Stimulated activated CD8-positive, alpha-beta memory T cell treated with anti-CD3 and anti-CD28 coated beads, Interleukin-15, amount 100 ng/mL, for 4 hours (primary cell): Measurements from ENCODE around the gene TDRD10.
"Not testable (repeated sequence)": the region's sequence is repeated elsewhere in the genome, so short reads cannot be mapped to it uniquely, and the experiment has no call there.

Source experiments
- DNase-seq, 2 donors: peaks; one replicate each; pipeline ENCODE4 v3.0.0-alpha.2; 2020; ENCODE audit warnings: low read depth in 2 of 2

TDRD10 gene

DNA sequence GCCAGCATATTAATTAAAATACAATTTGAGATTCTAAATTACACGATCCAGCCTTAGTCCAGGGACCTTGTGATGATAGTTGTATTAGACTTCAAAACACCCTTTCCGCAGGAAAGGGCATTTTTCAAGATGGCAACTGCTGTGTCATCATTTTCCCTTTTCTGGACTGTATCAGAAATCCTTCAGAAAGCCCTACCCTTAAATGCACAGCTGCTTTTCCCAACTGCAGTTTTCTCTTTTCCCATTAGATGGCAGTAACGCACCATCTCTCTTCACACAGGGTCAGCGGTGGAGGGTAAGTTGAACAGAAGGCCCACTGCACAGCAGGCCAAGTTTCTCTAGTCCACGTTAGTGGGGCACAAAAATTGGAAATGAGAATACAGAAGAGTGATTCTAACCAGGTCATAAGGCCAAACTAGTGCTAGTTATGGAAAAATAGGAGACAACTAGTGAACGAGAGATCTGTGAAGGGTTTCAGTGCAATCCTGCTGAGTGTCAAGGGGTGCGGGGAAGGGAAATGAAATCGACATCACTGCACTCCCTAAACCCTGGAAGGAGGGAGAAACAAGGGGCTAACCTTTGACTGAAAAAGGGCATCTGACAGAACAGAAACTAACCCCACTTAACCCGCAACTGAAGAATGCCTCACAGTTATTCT is 22.1 kb upstream of the TDRD10 start:
- peak in 1 of 2 donors; percentile 13 for DNase-seq

DNA sequence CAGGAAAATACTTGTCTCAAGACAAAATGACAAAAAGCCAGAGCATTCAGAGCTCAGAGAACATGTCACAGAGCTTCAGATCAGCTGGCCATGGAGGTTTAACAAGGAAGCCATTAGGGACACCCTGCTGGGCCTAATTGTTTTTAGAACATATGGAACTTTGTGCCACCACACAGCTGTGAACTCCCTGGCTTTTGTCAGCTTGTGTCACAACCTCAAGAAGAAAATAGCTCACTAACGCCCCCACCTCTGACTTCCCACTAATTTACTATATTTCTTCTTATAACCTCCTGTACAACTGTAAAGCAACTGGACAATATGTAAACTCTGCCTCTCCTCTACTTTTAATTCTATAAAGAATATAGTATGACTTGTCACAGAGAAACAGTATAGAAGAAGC is 21.0 kb upstream of the TDRD10 start:
- DNase-seq = no peak

DNA sequence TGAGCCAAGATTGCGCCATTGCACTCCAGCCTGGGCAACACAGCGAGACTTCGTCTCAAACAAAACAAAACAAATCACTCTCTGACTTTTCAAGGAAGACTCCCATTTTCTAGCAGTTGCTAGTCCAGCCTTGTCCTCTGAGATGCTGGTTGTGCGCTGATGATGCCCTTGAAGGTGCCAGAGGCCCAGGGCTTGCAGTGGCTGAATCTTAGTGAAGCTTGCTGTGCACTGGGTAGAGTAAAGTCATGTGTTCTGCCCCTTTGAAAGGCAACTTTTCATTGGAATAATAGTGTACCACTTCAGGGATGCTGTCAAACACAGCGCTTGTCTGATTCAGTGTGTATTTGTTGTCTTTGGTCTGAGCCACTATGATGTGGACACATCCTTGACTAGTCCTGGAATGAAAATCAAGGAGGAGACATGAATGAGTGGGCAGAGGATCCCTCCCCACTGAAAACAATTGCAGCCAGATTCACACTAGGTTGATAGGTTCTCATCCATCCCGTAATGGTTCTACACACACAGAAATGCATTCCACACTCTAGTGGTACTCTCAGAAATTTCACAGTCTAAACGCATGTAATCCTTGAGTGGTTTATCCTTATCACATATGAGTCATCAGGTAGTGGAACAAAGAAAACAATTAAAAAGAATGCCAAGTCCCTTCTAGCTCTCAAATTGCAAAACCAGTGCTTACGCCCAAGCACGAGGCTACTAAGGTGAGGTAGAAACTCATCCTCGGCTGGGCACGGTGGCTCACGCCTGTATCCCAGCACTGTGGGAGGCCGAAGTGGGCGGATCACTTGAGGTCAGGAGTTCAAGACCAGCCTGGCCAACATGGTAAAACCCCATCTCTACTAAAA is 17.8 kb upstream of the TDRD10 start:
- DNase-seq = no peak

DNA sequence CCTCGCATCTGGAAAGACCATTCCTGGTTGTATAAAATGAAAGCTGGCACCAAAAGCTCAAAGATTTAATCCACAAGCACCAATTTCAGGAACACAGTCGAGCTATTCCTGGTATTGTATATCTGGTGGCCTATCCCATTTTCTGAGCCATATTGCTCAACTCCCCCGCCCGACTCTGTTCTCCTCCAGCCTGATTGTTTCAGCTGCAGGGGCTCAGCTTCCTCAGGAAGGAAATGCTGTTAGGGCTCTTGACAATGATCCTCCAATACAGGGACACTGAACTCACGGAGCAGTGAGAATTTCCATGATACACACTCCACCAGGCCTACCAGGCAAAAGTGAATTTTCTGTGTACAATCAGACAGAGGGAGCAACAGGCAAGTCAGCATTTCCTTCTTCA is 16.9 kb upstream of the TDRD10 start:
- DNase-seq = no peak

DNA sequence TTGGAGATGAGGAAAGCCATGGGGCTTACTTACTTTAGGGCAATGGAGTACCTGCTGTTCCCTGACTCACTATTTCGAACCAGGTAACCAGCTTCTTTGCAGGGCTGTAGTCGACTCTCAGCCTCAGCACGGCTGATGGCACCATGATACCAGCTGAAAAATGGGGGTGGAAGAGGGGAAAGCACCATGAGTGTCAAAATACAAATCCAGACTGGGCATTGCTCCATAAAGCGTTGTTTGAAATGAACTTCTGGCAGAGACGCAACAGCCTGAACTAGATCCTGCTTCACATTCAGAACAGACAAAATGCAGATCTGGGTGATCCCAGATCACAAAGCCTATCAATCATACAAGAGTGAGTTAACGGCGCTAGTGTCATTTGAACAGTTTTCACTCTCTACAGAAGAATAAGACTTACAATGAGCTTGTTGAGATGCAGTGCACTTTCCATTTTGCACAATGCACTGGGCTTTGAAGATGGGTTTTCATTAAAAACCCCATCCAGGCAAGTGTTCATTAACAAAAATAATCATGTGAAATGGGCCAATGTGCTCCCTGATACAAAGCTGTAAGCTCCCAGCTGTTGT is 16.0 kb upstream of the TDRD10 start:
- no peak for DNase-seq

DNA sequence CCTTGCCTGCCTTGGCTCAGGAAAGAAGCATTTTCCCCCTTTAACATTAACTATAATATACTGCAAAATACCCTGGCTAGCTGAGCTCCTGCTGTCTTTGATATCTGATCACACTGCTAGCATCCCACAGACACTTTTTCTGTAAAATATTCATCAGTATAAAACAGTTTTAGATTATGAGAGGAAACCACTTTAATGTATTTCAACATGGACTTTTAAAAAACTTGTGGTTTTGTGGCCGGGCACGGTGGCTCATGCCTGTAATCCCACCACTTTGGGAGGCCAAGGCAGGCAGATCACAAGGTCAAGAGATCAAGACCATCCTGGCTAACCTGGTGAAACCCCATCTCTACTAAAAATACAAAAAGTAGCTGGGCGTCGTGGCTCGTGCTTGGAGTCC is 15.3 kb upstream of the TDRD10 start:
- DNase-seq = not testable (repeated sequence)

DNA sequence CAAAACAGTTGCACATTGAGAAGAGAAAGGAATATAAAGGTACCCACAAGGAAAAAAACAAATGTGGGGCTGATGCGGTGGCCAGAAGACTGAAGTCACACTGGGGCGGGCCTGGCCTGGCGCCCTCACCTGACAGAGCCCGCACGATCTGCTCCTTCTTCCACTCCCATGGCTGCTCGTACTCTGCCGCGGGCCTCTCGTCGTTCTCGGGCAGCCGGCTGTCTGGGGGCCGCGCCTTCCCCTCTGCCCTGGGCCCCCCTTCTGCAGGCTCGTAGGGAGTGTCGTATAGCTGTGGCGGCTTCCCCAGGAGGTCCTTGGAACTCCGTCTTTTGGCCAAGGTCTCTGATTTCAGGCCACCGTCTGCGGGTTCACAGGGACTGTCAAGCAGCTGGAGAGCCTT is 13.1 kb upstream of the TDRD10 start:
- no peak for DNase-seq

DNA sequence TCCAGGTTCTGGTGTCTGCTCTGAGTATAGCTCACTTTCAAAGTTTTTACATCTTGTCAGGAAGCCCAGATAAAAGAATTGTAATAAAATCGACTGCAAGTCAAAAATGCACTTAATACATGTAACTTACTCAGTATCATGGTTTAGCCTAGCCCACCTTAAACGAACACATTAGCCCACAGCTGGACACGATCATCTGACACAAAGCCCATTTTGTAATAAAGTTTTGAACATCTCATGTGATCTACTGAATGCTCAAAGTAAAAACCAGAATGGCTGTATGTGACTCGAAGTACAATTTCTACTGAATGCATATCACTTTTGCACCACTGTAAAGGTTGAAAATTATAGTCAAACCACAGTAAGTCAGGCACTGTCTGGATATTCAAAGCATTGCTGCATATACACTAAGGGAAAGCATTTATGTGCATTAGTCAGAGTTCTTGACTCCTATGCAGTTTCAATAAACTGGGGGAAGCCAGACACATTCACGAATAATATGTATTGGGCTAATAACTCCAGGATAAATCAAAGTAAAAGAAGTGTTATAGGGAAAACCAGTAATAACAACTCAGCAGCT is 12.2 kb upstream of the TDRD10 start:
- no peak for DNase-seq

DNA sequence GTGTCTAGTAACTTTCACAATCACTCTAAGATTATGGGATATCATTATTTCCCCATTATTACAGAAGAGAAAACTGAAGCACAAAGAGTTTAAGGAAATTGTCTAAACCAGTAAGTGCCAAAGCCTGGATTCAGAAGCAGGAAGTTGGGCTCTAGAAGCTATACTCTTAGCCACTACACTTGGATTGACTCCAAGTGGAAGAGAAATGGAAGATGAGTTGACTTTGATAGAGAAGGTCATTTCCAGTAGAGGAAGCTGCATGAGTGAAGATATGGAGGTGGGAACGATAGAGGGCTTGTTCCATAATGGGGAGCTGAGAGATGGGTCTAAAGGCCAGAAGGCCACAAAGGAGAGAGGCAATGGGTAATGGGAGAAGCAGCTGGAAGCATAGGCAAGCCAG is 11.7 kb upstream of the TDRD10 start:
- DNase-seq = no peak

DNA sequence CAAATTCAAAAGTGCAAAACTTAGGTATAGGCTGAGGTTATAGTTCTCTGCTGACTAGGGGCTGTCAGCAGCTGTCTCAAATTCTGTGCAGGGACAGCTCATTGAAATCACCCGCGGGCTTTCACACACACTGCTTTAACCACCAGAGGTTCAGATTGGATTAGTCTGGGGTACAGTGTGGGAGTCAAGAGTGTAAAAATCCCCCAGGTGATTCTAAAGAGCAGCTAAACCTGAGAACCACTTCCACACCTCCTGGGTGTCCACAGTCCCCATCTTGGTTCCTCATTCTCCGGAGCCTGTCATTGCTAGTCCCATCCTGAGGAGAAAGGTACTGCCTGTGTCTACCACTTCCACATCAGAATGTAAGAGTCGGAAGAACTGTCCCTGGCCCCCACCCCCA is 9.9 kb upstream of the TDRD10 start:
- no peak for DNase-seq

DNA sequence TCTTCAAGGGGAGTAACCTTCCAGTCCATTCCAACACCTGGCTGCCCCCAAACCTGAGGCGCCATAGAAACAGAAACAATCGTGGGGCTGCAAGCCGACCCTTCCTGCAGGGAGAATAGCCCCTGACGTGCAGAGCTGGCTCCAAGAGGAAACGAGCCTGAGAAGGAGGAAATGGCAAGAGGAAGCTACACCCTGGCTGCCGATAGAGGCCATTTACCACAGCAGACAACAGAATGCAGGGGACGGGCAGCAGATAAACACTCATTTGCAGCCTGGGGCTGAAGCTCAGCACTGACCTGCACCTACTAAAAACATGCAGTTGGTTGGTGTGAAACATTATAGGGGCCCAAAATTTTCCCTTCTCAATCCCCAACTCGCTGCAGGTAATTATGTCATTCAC is 8.7 kb upstream of the TDRD10 start:
- no peak for DNase-seq

DNA sequence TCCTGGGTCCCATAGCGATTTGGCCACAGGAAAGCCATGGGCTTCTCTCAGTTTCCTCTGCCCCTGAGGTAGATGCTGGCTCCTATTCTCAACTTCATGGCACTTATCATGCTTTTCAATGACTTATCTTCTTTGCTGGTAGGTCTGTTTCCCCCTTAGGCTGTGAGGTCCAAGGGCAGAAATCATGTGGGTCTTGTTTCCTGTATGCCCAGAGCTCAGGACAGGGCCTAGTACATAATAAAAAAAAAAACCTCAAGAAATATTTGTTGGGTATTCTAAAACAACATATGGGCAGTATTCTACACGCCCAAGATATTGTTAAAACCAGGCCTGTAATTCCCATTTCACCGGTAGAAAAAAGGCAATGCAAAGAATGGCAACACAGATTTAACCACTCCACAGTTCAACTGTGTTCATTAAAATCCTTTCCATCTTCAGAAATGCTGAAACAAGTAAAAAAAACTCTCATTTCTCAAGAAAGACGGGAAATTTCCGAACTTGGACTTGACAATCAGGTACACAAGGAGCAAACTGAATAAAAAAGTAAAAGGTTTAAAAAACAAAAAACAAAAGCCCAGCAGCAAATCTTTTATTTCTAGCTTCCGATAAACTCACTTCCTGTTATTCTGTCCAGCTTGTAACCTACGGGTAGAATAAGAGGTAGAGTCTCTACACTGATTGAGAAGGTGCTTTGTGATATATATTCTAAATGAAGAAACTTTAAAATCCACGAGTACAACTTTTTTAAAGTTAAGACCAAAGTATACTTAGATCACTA is 6.3 kb upstream of the TDRD10 start:
- DNase-seq = no peak

DNA sequence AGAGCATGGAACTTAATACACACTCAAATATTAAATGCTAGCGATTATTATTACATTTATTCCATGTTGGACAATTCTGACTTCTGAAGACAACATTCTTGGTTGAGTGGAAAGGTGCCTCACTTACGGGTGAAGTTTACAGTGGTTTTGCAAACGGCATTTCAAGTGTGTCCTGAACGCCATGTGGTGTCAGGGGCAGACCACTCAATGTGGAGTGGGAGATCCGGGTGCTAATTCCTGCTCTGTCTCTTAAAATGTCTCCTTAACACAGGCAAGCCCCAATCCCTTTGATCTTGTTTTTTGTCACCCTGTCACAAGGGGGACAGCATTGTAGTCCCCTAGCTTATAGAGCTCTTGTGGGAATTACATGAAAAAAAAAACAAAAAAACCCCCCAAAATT is 5.6 kb upstream of the TDRD10 start:
- no peak for DNase-seq

DNA sequence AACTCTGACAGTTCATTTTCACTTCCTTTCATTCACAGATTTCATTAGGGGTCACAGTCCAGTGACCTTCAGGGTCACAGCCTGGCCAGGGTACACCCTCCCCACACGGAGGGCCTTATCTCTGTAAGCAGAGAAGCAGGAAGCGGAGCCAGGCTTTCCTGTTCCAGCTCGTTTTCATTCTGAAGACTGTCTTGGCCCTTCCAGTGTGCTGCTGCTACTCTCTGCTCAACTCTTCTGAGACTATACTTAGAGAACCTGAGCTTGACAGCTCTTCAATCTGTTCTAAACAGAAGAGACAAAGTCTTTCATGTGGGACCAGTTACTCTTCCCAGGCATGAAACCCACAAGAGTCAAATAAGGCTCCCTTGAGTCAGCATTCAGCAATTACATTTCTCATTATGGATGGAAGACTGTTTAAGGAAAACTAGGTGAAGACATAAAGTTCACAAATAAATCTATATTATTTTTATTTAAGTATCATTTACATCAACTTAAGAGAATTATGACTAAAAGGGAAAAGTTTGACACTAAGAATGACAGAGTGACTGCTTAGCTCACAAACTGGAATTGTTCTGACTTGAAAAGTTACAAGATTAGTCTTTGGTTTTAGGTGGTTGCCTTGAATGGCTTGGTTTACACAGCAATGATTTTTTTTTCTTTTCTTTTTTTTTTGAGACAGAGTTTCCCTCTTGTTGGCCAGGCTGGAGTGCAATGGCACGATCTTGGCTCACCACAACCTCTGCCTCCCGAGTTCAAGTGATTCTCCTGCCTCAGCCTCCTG is 4.8 kb upstream of the TDRD10 start:
- DNase-seq = no peak

DNA sequence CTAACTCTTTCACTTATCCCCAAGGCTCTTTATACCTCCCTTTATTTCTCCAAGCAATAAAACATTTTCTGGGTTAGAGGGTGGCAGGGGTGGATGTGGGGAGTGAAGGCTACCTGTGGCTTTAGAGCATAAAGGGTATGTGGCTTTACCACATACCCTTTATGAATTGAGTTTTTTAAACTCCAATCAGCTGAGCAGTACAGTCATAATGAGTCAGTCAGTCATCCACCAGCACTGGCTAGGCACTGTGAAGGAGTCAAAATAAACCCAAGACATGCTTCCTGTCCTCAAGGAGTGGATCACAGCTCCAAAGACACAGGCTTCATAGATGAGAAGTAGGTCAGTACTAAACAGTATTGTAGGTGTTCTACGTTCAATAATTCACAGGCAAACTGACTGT is 2.6 kb upstream of the TDRD10 start:
- no peak for DNase-seq

DNA sequence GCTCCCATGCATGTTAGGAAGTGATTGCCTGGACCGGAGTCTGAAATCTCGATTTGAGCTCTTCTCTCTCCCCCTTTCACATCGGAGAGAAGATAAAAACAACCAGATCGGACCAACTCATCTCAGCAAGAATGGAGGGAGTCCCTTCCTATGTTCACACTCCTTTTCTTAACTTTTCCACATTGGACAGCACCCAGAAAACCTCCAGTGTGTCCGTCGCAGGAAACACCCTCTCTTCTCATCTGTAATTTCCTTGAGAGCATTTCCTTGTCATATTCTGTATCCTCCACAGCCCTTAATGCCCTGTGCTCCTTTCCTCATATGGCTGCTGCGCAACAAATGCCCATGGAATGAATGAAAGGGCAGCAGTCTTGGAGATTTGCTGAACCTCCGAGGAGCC is 1.5 kb upstream of the TDRD10 start:
- no peak for DNase-seq

DNA sequence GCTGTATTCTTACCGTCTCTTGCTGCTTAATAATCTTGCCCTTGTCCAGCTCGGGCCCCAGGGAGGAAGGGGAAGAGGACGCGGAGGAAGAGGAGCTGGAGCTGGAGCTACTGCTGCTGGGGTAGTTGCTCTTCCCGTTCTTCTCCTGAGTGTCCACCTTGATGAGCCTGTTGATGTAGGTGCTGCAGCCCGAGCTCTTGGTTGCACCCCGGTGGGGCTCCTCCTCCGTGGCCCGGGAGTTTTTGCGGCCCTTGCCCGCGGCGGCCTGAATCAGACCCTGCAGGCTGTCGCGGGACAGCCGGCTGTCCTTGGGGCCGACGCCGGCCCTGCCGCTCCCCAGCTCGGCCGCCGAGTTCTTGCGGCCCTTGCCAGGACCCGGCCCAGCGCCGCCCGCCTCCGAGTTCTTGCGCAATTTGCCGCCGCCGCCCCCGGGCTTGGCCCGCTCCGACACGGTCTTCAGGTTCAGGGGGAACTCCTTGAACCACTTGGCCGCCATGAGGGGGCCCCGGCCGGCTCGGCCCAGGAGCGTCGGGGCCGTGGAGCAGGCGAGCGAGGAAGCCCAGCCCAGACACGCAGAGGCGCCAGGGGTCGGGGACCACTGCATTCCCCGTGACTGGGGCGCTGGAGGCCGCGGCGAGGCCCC is 475 bp upstream of the TDRD10 start:
- no peak for DNase-seq

DNA sequence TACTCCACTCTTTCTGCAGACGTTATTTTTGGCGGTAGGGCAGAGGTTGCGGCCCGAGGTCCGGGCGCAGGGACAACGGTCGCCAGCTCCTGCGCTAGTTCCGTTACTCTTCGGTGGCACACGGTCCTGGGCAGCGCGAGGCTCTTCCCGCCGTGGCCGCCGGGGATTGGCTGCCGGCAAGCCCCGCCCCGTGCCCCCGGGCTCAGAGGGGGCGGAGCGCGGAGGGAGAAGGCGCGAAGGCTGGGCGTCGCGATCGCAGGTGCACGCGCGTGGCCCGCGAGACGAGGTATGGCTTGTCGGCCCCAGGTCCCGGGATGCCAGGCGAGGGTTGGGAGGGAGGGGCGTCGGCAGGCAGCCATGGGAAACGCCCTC is 711 bp downstream of the TDRD10 start:
- no peak for DNase-seq

DNA sequence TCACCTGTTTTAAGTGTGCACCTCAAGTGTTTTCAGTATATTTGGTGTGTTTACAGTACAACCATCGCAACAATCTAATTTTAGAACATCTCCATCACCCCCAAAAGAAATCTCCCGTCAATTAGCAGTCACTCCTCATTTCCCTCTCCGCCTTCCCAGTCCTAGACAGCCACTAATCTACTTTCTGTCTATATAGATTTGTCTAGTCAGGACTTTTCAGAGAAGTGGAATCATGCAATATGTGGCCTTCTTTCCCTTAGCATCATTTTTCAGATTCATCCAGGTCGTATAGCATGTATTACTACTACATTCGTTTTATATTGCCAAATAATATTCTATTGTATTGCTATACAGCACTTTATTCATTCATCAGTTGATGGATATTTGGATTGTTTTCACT is 1.9 kb downstream of the TDRD10 start:
- no peak for DNase-seq

DNA sequence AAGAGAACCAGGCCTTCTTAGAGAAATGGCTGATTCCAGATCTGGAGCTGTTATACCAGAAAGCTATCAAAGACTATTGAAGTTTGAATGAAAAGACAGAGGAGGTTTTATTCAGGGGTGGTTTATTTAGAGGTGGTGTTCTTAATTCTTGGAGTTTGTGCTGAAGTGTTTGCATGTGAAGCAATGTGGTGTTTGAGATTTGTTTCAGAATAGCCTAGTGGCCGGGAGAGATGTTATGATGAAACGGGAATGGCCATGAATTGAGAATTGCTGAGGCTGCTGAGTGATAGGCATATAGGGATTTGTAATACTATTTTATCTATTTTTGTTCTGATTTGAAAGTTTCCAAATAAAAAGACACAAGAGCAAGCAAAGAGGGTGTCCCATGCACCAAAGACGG is 10.7 kb downstream of the TDRD10 start:
- DNase-seq = no peak

DNA sequence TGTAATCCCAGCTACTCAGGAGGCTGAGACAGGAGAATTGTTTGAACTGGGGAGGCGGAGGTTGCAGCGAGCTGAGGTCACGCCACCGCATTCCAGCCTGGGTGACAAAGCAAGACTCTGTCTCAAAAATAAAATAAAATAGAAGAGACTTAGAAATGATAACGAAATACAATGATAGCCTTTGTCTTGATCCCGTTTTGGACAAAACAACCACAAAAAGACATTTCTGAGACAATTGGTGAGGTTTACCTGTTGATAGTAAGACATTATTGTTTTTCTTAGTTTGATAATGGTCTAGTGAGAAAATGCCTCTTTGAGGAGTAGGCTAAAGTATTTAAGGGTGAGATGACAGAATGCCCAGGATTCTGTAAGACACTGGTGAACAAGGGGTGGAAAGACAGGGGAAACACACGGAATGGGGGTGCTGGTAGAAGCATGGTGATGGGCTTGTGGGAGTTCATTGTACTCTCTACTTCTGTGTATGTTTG is 12.1 kb downstream of the TDRD10 start:
- no peak for DNase-seq
